ENCODE data around the gene DERL3. TPM values are rescaled to one million over a fixed set of nuclear protein-coding genes. Genes with fewer than 3 reads are reported as not detected.

The DERL3 gene
- total RNA-seq, 1 experiment from 2014 or later: 1.0 TPM

DNA sequence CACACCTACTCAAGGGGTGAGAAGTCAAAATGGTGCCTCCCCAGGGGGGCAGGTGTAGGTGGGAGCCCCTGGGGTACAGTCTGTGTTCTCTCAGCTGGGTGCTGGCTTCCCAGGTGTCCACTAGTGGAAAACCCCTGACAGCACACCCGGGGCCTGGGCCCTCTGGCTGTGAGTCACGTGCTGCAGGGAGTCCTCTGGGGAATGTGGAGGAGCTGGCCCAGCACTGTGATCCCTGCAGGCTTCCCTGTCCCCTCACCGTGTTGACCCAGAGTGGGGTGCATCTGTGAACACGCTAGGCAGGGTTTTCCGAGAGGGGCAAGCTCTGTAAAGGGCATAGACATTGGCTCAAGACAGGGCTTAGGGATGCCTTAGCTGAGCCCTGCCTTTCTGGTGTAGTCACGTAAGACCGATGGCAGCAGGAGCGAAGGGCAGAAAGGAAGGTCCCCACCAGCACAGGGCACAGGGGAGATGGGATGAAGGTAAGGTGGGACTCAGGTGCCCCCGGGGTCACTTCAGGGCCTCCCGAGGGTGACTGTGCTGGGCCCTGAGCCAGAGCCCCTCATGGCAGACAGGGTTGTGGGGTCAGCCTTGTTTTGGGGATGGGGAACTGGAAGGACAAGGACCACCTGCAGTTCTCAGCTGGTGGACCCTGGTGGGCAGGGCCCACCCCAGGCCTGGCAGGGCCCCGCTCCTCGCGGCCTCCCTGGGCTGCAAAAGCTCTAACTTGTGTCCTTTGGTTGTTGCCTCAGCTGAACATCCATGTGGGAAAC lies 14.1 kb downstream of the DERL3 start:
- ATAC-seq (no peak), DNase-seq (ENCODE audit: low read depth, low spot score) (no peak)
- Histone ChIP-seq H3K36me3 (ENCODE audit: control insufficient read depth, insufficient read depth, low read length) (no peaks in the 10 kb centered on the region), H3K27ac (ENCODE audit: low read length) (no peak overlapping the region), H3K4me3 (ENCODE audit: low read depth in 2 of 2, low read length in 2 of 2) (no peak overlapping the region), H3K4me1 (ENCODE audit: control insufficient read depth, insufficient read depth, low read length) (no peaks in the 10 kb centered on the region), H3K9me3 (ENCODE audit: control insufficient read depth, insufficient read depth, low read depth, low read length) (no peaks in the 10 kb centered on the region), H3K27me3 (ENCODE audit: control insufficient read depth, insufficient read depth, low read length) (no peaks in the 10 kb centered on the region)
- in situ Hi-C loops (cut with HindIII; ENCODE audit: low pct_unique_long_range_greater_than_20kb, low sequenced_read_pairs): no loop called here
- TF ChIP-seq, protein P1, sequence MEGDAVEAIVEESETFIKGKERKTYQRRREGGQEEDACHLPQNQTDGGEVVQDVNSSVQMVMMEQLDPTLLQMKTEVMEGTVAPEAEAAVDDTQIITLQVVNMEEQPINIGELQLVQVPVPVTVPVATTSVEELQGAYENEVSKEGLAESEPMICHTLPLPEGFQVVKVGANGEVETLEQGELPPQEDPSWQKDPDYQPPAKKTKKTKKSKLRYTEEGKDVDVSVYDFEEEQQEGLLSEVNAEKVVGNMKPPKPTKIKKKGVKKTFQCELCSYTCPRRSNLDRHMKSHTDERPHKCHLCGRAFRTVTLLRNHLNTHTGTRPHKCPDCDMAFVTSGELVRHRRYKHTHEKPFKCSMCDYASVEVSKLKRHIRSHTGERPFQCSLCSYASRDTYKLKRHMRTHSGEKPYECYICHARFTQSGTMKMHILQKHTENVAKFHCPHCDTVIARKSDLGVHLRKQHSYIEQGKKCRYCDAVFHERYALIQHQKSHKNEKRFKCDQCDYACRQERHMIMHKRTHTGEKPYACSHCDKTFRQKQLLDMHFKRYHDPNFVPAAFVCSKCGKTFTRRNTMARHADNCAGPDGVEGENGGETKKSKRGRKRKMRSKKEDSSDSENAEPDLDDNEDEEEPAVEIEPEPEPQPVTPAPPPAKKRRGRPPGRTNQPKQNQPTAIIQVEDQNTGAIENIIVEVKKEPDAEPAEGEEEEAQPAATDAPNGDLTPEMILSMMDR (IDR thresholded peaks at IDR 0.05): no peak
- no peak for TF ChIP-seq POLR2AphosphoS5 (IDR thresholded peaks at IDR 0.05; ENCODE audit: low read depth, low read length)
- TF ChIP-seq TCF7L2 (IDR thresholded peaks at IDR 0.05; ENCODE audit: low read depth, low read length): no peak
- no peak for TF ChIP-seq REST (IDR thresholded peaks at IDR 0.05; ENCODE audit: insufficient read depth in 1 of 2, low read depth in 2 of 2, low read length in 1 of 2)
- no peak for TF ChIP-seq SIN3A (IDR thresholded peaks at IDR 0.05; ENCODE audit: borderline replicate concordance, insufficient read depth, low read depth, low read length)
- intact Hi-C loops (cut with micrococcal nuclease; ENCODE audit: unreplicated experiment): no loop called here
- no TSS peak for BruUV-seq (replicated peaks)
- POLR2A ChIA-PET: no interaction called here
- CTCF ChIA-PET: no interaction called here

- Histone ChIP-seq H3K36me3 (ENCODE audit: control insufficient read depth, insufficient read depth, low read length) (no peaks in the 10 kb centered on the region), H3K9me3 (ENCODE audit: control insufficient read depth, insufficient read depth, low read depth, low read length) (no peaks in the 10 kb centered on the region), H3K27ac (ENCODE audit: low read length) (no peak overlapping the region), H3K27me3 (ENCODE audit: control insufficient read depth, insufficient read depth, low read length) (no peaks in the 10 kb centered on the region), H3K4me3 (ENCODE audit: low read depth in 2 of 2, low read length in 2 of 2) (no peak overlapping the region), H3K4me1 (ENCODE audit: control insufficient read depth, insufficient read depth, low read length) (no peaks in the 10 kb centered on the region)
- in situ Hi-C loops (cut with HindIII; ENCODE audit: low pct_unique_long_range_greater_than_20kb, low sequenced_read_pairs) (no loop called here), intact Hi-C loops (cut with micrococcal nuclease; ENCODE audit: unreplicated experiment) (no loop called here)
- no peak for ATAC-seq
- ChIA-PET CTCF (no interaction called here), POLR2A (interaction anchor here (0.5 kb wide), 1 partner anchor 91 kb away, joined by 6 read pairs; no protein-coding TSS in a partner anchor)
- no TSS peak for BruUV-seq (replicated peaks)
- no peak for TF ChIP-seq SIN3A (IDR thresholded peaks at IDR 0.05; ENCODE audit: borderline replicate concordance, insufficient read depth, low read depth, low read length)
- DNase-seq (ENCODE audit: low read depth, low spot score): no peak
Measured at GRCh38 chr22:23823331-23823791, 15.4 kb downstream of the DERL3 start.

DNA sequence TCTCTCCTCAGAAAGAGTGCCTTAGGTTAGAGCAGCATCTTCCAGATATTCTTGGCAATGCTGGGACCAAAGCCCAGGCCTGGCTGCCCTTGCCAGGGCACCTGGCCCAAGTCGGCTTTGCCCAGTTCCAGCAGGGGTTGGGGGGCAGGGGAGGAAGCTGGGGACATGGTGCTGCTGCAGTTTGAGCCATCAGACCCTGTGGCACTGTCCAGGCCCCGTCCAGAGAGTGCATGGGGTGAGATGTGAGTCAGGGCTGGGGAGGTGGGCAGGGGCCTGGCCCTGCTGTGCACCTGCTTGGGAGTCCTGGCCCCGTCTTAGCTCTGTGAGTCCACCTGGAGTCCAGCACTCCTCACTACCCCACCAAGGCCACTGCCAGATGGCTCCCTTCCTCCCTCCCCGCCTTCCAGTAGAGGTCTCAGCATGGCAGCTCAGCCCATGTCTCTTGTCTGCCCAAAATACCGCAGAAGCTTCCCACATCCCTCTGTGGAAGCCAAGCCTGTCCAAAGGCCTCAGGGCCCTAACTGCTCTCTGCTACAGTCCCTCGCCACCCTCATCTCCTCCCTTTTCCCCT lies 16.6 kb downstream of the DERL3 start:
- DNase-seq (ENCODE audit: low read depth, low spot score) (no peak), ATAC-seq (no peak)
- intact Hi-C loops (cut with micrococcal nuclease; ENCODE audit: unreplicated experiment): no loop called here
- BruUV-seq (replicated peaks): no TSS peak
- H3K27me3 ChIP-seq (ENCODE audit: control insufficient read depth, insufficient read depth, low read length): no peaks in the 10 kb centered on the region
- TF ChIP-seq TCF7L2 (IDR thresholded peaks at IDR 0.05; ENCODE audit: low read depth, low read length) (no peak), REST (IDR thresholded peaks at IDR 0.05; ENCODE audit: insufficient read depth in 1 of 2, low read depth in 2 of 2, low read length in 1 of 2) (no peak), SIN3A (IDR thresholded peaks at IDR 0.05; ENCODE audit: borderline replicate concordance, insufficient read depth, low read depth, low read length) (no peak), POLR2AphosphoS5 (IDR thresholded peaks at IDR 0.05; ENCODE audit: low read depth, low read length) (no peak)
- TF ChIP-seq, protein P1 (IDR thresholded peaks at IDR 0.05): no peak
- POLR2A ChIA-PET: no interaction called here
- in situ Hi-C loops (cut with HindIII; ENCODE audit: low pct_unique_long_range_greater_than_20kb, low sequenced_read_pairs): no loop called here
- H3K4me3 ChIP-seq (ENCODE audit: low read depth in 2 of 2, low read length in 2 of 2): no peak overlapping the region
- no peaks in the 10 kb centered on the region for H3K9me3 ChIP-seq (ENCODE audit: control insufficient read depth, insufficient read depth, low read depth, low read length)
- H3K27ac ChIP-seq (ENCODE audit: low read length): no peak overlapping the region
- no peaks in the 10 kb centered on the region for H3K36me3 ChIP-seq (ENCODE audit: control insufficient read depth, insufficient read depth, low read length)
- CTCF ChIA-PET: no interaction called here
- no peaks in the 10 kb centered on the region for H3K4me1 ChIP-seq (ENCODE audit: control insufficient read depth, insufficient read depth, low read length)
